22Rv1 (cell line): ENCODE data around the gene CYP27A1.

ENCODE experiments used
- H3K27ac ChIP-seq: fragments of 450-650 bp; 2 replicates; pipeline ENCODE4 v1.5.1; 2017
- CTCF ChIP-seq: fragments of 450-650 bp; IDR thresholded peaks from 2 replicates; pipeline ENCODE4 v1.5.1; 2017; ENCODE audit warnings: mild to moderate bottlenecking
- ZFX ChIP-seq: fragments of 450-650 bp; IDR thresholded peaks from 2 replicates; pipeline ENCODE4 v1.6.1; 2017; ENCODE audit warnings: antibody characterized with exemption, borderline replicate concordance

CYP27A1 gene

DNA sequence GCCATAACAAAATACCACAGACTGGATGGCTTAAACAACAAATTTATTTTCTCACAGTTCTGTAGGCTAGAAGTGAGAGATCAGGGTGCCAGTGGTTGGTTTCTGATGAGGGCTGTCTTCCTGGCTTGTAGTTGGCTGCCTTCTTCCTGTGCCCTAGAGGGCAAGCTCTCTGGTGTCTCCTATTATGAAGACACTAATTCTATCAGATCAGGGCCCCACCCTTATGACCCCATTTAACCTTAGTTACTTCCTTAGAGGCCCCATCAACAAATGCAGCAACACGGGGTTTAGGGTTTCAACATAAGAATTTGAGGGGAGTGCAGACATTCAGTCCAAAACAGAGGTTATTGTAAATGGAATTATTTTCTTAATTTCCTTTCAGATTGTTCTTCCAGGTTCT, 22.9 kb downstream of the CYP27A1 start:
- no peak overlapping the region for H3K27ac ChIP-seq
- TF ChIP-seq ZFX (no peak), CTCF (no peak)

DNA sequence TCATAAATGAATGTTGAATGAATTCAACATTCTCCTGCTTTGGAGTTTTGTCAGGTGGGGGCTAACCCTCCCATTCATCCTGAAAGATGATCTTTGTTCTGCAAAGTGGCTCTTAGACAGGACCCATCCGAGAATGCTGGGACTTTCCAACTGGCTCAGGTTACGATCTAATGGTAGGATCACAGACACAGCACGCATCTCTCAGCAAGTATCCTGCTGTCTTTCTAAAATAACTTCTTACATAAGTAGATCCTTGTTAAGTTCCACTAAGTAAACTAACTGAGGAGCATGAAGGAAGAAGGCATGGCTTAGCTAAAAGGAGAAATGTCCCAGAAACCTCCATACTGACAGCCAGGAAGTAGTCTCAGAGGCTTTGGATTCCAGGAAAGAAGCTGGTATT, 23.7 kb downstream of the CYP27A1 start:
- no peak overlapping the region for H3K27ac ChIP-seq
- TF ChIP-seq ZFX (no peak), CTCF (no peak)

GRCh38 chr2:218806346-218806978, 24.5 kb downstream of the CYP27A1 start:
- no peak overlapping the region for H3K27ac ChIP-seq
- no peak for TF ChIP-seq CTCF
- no peak for TF ChIP-seq ZFX

- no peak overlapping the region for H3K27ac ChIP-seq
- TF ChIP-seq CTCF (no peak), ZFX (no peak)
Measured at GRCh38 chr2:218807626-218808025, 25.7 kb downstream of the CYP27A1 start.

DNA sequence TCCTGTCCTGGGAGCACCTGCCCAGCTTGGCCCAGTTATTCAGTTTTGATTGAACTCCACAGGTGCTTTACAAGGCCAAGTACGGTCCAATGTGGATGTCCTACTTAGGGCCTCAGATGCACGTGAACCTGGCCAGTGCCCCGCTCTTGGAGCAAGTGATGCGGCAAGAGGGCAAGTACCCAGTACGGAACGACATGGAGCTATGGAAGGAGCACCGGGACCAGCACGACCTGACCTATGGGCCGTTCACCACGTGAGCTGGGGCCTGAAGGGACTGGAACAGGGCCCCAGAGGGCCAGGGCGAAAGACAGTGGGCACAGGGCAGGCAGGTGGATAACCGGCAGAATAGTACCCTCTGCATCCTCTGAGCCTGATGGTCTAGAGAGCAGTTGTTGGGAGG, 27.6 kb downstream of the CYP27A1 start:
- H3K27ac ChIP-seq, result no peak overlapping the region
- TF ChIP-seq CTCF (no peak), ZFX (no peak)

- TF ChIP-seq CTCF (no peak), ZFX (no peak)
- H3K27ac ChIP-seq, result no peak overlapping the region
Measured at GRCh38 chr2:218810256-218810655, 28.3 kb downstream of the CYP27A1 start.

GRCh38 chr2:218811382-218811781, 29.4 kb downstream of the CYP27A1 start:
- H3K27ac ChIP-seq, result no peak overlapping the region

More at GRCh38 chr2:218811382-218811781, 29.4 kb downstream of the CYP27A1 start:
- TF ChIP-seq CTCF (no peak), ZFX (no peak)
